ENCODE data around the gene RNU1-1. TPM values are rescaled to one million over a fixed set of nuclear protein-coding genes. Genes with fewer than 3 reads are reported as not detected.
"Not testable (repeated sequence)": the region's sequence is repeated elsewhere in the genome, so short reads cannot be mapped to it uniquely, and the experiment has no call there.

RNU1-1 gene
- polyA plus RNA-seq, 1 of the 3 experiments (the other 2 are of a cell fraction): not detected

- H3K4me2 ChIP-seq; H3F3A ChIP-seq (replicated peaks; ENCODE audit: insufficient read depth); H3K27me3 ChIP-seq (ENCODE audit: insufficient read depth); DNase-seq; H3K27ac ChIP-seq (ENCODE audit: low read depth in 2 of 2, low read length in 1 of 2); H3K9ac ChIP-seq; H4K20me1 ChIP-seq (ENCODE audit: insufficient read depth); POLR2A ChIA-PET; H2AFZ ChIP-seq (ENCODE audit: low read depth); H3K4me3 ChIP-seq (ENCODE audit: low read depth in 2 of 2, low read length in 1 of 2); H3K9me2 ChIP-seq; H3K79me2 ChIP-seq (ENCODE audit: insufficient read depth); H3K9me3 ChIP-seq; H3K4me1 ChIP-seq (ENCODE audit: control insufficient read depth in 1 of 2, insufficient read depth in 2 of 2, low read depth in 1 of 2, low read length in 1 of 2); CTCF ChIA-PET: not testable (repeated sequence)
- peaks cover 12 to 16% of the 10 kb centered on the region in 2 experiments for H3K36me3 ChIP-seq (replicated peaks in 1 of 2; ENCODE audit: control insufficient read depth in 1 of 2, insufficient read depth in 2 of 2, low read length in 1 of 2)
- no CpG with 5 or more reads among the region's 8 CpGs for WGBS (ENCODE audit: low lambda C conversion rate)
These were observed 27.8 kb downstream of the RNU1-1 start for GRCh38 chr1:16486316-16486715.

GRCh38 chr1:16484931-16485330 lies 29.2 kb downstream of the RNU1-1 start:
- no peak overlapping the region for H3K4me2 ChIP-seq
- H3F3A ChIP-seq (replicated peaks; ENCODE audit: insufficient read depth): no peaks in the 10 kb centered on the region
- 83% methylated on average over 6 of the region's 6 CpGs for WGBS (ENCODE audit: low lambda C conversion rate)
- H3K9me3 ChIP-seq: no peaks in the 10 kb centered on the region
- no peaks in the 10 kb centered on the region for H4K20me1 ChIP-seq (ENCODE audit: insufficient read depth)
- no peak overlapping the region for H3K4me3 ChIP-seq (ENCODE audit: low read depth in 2 of 2, low read length in 1 of 2)
- no peak for TF ChIP-seq CTCF (IDR thresholded peaks at IDR 0.05)
- TF ChIP-seq ELF1 (IDR thresholded peaks at IDR 0.05): no peak
- no peak for TF ChIP-seq GATA2 (CRISPR knock-in tag; IDR thresholded peaks at IDR 0.05)
- no peak for TF ChIP-seq MEF2A (IDR thresholded peaks at IDR 0.05; ENCODE audit: borderline replicate concordance, low read depth)
- no peak for TF ChIP-seq TAF1 (IDR thresholded peaks at IDR 0.05; ENCODE audit: borderline replicate concordance, low read depth, low read length)
- TF ChIP-seq, protein P1, sequence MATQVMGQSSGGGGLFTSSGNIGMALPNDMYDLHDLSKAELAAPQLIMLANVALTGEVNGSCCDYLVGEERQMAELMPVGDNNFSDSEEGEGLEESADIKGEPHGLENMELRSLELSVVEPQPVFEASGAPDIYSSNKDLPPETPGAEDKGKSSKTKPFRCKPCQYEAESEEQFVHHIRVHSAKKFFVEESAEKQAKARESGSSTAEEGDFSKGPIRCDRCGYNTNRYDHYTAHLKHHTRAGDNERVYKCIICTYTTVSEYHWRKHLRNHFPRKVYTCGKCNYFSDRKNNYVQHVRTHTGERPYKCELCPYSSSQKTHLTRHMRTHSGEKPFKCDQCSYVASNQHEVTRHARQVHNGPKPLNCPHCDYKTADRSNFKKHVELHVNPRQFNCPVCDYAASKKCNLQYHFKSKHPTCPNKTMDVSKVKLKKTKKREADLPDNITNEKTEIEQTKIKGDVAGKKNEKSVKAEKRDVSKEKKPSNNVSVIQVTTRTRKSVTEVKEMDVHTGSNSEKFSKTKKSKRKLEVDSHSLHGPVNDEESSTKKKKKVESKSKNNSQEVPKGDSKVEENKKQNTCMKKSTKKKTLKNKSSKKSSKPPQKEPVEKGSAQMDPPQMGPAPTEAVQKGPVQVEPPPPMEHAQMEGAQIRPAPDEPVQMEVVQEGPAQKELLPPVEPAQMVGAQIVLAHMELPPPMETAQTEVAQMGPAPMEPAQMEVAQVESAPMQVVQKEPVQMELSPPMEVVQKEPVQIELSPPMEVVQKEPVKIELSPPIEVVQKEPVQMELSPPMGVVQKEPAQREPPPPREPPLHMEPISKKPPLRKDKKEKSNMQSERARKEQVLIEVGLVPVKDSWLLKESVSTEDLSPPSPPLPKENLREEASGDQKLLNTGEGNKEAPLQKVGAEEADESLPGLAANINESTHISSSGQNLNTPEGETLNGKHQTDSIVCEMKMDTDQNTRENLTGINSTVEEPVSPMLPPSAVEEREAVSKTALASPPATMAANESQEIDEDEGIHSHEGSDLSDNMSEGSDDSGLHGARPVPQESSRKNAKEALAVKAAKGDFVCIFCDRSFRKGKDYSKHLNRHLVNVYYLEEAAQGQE (IDR thresholded peaks at IDR 0.05; ENCODE audit: low read depth, low read length): no peak
- no peak for TF ChIP-seq EZH2phosphoT487 (IDR thresholded peaks at IDR 0.05; ENCODE audit: borderline replicate concordance, low read depth)
- no peak for TF ChIP-seq POLR2AphosphoS5 (IDR thresholded peaks at IDR 0.05; ENCODE audit: low read depth, low read length)
- TF ChIP-seq RCOR1 (IDR thresholded peaks at IDR 0.05; ENCODE audit: low read length): no peak
- no peak for TF ChIP-seq RXRA (IDR thresholded peaks at IDR 0.05; ENCODE audit: borderline replicate concordance, low read depth)
- TF ChIP-seq MXI1 (IDR thresholded peaks at IDR 0.05; ENCODE audit: low read depth, low read length): no peak
- TF ChIP-seq, protein P2, sequence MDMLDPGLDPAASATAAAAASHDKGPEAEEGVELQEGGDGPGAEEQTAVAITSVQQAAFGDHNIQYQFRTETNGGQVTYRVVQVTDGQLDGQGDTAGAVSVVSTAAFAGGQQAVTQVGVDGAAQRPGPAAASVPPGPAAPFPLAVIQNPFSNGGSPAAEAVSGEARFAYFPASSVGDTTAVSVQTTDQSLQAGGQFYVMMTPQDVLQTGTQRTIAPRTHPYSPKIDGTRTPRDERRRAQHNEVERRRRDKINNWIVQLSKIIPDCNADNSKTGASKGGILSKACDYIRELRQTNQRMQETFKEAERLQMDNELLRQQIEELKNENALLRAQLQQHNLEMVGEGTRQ (IDR thresholded peaks at IDR 0.05; ENCODE audit: borderline replicate concordance, low read depth, low read length): no peak
- no peak for TF ChIP-seq FOXM1 (IDR thresholded peaks at IDR 0.05; ENCODE audit: low read depth)
- TF ChIP-seq, protein P3, sequence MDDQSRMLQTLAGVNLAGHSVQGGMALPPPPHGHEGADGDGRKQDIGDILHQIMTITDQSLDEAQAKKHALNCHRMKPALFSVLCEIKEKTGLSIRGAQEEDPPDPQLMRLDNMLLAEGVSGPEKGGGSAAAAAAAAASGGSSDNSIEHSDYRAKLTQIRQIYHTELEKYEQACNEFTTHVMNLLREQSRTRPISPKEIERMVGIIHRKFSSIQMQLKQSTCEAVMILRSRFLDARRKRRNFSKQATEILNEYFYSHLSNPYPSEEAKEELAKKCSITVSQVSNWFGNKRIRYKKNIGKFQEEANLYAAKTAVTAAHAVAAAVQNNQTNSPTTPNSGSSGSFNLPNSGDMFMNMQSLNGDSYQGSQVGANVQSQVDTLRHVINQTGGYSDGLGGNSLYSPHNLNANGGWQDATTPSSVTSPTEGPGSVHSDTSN (IDR thresholded peaks at IDR 0.05): no peak
- no peak for TF ChIP-seq GABPA (IDR thresholded peaks at IDR 0.05; ENCODE audit: low read depth)
- TF ChIP-seq RFX5 (IDR thresholded peaks at IDR 0.05; ENCODE audit: low read length): no peak
- TF ChIP-seq IRF3 (IDR thresholded peaks at IDR 0.05; ENCODE audit: low read depth, low read length): no peak
- no peak for TF ChIP-seq YY1 (IDR thresholded peaks at IDR 0.05; ENCODE audit: low read depth)
- TF ChIP-seq FOXJ3 (CRISPR knock-in tag; IDR thresholded peaks at IDR 0.05): no peak
- ChIA-PET CTCF (no interaction called here), POLR2A (no interaction called here)
- peaks cover 16 to 25% of the 10 kb centered on the region in 2 experiments for H3K36me3 ChIP-seq (replicated peaks in 1 of 2; ENCODE audit: control insufficient read depth in 1 of 2, insufficient read depth in 2 of 2, low read length in 1 of 2)
- H3K27me3 ChIP-seq (ENCODE audit: insufficient read depth): no peaks in the 10 kb centered on the region
- H3K9ac ChIP-seq: no peak overlapping the region
- no peaks in the 10 kb centered on the region for H3K4me1 ChIP-seq (ENCODE audit: control insufficient read depth in 1 of 2, insufficient read depth in 2 of 2, low read depth in 1 of 2, low read length in 1 of 2)
- no peaks in the 10 kb centered on the region for H3K79me2 ChIP-seq (ENCODE audit: insufficient read depth)
- no peak overlapping the region for H2AFZ ChIP-seq (ENCODE audit: low read depth)
- DNase-seq: no peak
- no peak overlapping the region for H3K27ac ChIP-seq (ENCODE audit: low read depth in 2 of 2, low read length in 1 of 2)
- no peaks in the 10 kb centered on the region for H3K9me2 ChIP-seq
